Measurements from ENCODE around the gene PHLDB3.
"Not testable (repeated sequence)": the region's sequence is repeated elsewhere in the genome, so short reads cannot be mapped to it uniquely, and the experiment has no call there.

Gene PHLDB3

DNA sequence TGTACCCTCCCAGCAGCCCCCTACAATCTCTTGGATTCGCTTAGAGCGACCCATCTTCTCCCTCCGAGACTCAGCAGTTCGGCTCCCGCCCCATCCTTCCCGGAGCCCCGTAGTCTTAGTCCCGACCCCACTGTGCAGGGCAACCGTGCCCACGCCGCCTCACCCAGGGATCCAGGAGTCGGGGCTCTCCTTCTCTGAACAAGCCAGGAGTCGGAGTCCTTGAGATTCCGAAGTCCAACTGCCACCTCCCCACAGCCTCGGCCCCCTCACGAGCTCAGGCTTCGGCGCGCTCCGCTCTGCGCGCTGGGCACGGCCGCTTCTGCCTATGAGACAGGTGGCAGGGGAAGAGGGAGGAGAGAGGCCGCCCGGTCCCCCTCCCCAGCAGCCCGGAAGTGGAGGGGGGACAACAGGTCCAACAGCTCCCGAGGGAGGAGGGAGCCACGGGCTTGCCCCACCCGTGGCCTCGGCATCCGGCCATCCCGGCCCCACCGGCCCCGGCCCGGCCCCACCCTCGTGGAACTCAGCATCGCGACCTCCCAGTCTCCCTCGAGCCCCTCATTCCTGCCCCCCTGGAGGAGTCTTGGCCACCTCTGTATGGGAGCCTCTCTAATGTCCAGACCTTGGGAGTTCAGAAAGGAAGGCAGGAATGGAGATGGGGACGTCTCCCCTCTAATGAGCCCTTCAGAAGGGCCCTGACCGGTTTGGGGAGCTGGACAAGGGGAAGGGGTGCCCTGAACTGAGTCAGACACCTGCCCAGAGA is at the start of gene PHLDB3:
PHLDB3 (minus strand) TSS at position 321 of the 760 bp plus-strand sequence. CDS start 628 bp downstream, outside the sequence.
- peak; percentile 64 for DNase-seq

DNA sequence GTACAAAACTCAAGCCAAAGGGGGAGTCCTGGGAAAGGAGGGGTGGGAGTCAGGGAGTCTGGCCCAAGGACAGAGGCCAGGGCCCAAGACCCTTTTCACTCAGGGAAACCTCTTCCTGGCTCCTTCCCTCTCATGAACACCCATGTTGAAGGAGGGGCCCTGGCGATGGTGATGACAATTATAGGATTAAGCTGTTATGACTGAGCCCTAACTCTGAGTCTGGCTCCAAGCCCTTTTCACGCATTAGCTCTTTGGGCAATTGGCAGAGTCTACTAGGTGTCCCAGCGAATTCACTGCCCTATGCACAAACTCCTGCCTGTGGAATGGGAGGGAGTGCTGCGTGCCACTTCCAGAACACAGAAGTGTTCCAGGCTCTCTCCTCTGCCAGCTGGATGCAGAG is 49.1 kb upstream of the PHLDB3 start:
- DNase-seq, result no peak

DNA sequence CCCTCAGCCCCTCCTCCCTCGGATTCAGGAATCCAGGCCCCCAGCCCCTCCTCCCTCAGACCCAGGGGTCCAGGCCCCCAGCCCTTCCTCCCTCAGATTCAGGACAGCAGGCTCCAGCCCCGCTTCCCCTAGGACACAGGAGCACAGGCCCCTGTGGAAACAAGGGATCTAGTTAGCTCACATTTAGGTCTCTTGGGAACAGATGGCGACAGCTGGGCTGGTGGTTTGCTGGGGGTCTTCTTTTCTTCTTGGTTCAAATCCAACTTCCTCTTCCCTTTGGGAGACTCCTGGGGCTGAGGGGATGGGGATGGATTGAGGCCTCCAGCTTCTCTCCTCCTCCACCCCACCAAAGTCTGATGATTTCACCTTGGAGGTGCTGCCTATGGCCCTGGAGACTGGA is 48.1 kb upstream of the PHLDB3 start:
- DNase-seq, result no peak

DNA sequence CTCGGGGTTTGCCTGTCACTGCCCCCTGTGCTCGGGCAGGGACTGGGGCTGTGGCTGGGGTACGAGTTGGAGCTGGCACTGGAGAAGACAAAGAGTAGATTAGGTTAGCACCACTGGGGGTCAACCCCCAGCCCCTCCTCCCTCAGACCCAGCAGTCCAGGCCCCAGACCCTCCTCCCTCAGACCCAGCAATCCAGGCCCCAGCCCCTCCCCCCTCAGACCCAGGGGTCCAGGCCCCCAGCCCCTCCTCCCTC is 47.6 kb upstream of the PHLDB3 start:
- no peak for DNase-seq

DNA sequence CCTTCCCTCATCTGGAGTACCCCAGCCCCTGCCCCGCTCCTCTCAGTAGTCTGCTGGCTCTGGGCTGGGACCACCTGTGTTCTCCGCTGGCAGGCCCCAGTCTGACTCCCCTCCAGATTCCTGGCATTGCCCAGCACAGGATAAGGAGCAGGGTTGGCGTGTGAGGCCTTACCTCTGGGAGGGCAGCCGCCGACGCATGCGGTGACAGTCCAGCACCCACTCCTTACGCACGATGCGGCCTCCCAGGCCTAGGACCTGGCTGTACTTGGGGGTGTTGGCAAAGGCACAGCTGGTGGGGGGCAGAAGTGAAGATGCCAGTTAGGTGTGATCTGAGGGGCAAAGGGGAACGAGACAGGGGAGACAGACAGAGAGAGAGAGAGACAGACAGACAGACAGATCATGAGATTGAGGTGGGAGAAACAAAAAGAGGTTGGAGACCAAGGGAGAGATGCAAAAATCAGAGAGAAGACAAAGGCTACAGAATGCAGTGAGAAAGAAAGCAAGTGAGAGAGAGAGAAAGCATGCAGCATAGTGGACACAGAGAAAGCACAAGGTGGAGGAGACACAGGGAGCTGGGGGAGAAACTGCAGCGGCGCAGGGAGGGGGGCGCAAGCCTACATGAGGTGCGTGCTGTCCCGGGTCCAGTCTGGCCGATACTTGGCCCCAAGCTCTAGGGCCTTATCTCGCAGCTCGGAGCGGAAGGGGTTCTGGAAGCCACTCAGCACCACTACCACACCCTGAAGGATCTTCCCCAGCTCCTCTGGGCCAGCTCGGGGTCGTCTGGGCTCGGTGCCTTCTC is 47.1 kb upstream of the PHLDB3 start:
- no peak for DNase-seq

DNA sequence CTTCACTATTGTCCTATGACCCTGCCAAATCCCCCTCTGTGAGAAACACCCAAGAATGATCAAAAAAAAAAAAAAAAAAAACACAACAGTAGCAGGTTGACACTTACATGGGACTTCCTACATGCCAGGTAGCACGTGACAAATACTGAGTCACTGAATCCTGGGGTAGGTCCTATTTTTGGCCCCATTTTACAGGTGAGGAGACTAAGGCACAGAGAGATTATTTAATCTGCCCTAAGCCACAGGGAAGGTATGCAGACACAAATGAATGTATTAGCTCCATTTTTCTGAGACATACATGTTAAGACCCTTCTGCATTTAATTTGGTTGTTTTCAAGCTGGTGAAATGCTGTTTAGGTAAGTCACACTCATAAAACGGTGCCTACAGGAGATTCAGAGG is 44.2 kb upstream of the PHLDB3 start:
- DNase-seq, result no peak

DNA sequence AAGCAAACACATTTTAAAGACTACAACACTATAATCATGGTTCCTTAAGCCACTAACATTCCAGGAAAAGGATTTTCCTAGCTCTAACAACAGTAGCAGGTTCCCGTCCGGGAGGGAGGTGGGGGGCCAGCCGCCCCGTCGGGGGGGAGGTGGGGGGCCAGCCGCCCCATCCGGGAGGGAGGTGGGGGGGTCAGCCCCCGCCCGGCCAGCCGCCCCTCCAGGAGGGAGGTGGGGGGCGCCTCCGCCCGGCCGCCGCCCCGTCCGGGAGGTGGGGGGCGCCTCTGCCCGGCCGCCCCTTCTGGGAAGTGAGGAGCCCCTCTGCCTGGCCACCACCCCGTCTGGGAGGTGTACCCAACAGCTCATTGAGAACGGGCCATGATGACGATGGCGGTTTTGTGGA is 43.4 kb upstream of the PHLDB3 start:
- DNase-seq, result not testable (repeated sequence)

DNA sequence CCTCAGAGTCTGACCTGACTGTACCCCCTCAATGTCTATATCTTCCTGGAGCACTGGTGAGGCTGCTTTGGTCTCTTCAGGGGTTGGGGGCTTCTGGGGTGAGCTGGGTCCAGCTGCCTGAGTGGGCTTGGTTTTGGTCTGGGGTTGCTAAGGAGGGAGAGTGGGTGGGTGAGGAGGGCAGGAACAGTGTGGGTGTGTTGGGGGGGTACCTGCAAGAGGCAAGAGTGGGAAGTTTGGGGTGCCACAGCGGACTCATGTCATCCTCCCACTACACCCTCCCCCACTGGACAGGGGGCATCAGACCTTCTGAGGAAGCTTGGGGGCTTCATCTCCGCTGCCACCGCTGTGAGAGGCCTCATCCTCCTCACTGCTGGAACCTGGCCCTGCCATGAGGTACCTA is 42.0 kb upstream of the PHLDB3 start:
- DNase-seq, result no peak

DNA sequence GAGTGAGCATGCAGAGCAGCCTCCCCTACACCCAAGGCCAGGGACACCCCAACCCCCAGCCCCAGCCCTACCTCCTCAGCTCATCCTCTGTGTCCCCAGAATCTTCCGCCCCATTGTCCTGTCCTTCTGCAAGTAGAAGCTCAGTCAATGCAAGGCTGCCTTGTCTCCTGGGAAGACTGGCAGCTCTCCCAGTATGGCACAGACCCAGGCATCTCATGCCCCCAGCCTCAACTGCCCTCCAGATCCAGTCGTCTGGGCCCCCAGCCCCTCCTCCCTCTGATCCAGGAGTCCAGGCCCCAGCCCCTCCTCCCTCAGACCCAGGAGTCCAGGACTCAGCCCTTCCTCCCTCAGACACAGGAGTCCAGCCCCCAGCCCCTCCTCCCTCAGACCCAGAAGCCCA is 41.4 kb upstream of the PHLDB3 start:
- no peak for DNase-seq

DNA sequence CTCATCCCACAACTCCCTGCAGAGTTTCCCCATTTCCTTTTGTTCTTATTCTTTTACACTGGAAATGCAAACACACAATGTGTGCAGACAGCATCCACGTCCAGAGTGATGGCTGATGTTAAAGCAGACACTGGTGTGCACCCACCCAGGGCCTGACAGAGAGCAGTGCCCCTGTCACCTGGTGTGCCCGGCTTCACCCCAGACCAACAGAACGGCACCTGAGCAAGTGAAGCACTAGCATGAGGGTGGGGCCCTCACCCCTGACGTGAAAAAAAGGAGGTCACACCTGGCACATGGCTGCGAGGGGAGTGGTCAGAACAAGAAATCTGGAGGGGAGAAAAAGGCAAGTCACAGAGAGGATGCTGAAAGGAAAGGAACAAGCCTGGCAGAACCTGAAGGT is 40.7 kb upstream of the PHLDB3 start:
- DNase-seq, result no peak

DNA sequence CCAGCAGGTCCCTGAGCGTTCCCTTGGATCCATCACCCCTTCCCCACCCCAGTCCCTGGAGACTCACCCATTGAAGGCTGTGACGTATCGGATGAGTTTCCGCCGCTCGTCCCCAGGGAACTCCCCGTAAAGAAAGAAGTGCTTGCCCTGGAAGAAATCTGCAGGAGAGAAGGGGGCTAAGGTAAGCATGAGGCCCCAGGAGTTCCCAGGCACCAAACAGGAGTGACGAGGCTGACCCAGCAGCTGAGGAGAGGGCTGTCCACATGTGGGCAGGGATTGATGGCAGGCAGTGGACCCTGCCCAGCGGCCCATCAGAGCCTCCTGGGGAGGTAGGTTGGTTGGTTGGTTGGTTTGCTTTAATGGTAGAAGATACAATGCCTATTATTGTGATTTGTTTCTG is 39.5 kb upstream of the PHLDB3 start:
- DNase-seq, result no peak

DNA sequence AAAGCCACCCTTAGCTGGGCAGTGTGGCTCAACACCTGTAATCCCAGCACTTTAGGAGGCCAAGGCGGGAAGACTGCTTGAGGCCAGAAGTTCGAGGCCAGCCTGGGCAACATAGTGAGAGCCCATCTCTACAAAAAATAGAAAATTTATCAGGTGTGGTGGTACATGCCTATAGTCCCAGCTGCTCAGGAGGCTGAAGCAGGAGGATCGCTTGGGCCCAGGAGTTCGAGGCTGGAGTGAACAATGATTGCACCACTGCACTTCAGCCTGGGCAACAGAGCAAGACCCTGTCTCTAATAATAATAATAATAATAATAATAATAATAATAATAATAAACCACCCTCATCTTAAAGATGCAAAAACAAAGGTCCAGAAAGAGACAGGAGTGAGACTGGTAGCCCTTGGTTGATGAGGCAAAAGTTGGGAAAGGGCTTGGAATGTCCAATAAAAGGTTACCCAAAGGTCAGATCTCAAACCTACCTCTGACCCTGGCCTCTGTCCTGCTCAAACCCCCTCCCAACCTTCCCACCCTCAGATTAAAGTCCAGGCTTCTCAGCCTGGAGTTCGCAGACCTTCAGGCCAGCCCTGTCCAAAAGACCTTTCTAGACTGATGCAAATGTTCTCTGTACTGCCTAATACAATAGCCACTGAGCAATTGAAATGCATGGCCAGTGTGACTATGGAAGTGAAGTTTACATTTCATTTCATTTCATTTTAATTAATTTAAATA is 37.5 kb upstream of the PHLDB3 start:
- DNase-seq, result no peak

DNA sequence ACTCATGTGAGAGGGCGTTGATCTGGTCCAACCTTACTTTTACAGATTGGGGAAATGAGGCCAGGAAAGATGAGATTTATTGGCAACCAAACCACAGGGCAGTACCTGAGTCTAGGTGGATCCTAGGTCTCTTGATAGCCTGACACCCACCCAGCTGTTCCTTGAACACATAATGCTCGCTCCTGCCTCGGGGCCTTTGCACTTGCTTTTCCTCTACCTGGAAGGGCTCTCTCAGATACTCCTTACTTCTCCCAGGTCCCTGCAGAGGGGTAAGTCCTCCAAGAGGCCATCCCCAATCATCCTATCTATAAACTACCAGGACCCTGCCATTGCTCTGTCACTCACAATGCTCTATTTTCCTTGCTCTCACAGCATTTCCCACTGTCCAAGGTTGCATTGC is 35.8 kb upstream of the PHLDB3 start:
- no peak for DNase-seq

DNA sequence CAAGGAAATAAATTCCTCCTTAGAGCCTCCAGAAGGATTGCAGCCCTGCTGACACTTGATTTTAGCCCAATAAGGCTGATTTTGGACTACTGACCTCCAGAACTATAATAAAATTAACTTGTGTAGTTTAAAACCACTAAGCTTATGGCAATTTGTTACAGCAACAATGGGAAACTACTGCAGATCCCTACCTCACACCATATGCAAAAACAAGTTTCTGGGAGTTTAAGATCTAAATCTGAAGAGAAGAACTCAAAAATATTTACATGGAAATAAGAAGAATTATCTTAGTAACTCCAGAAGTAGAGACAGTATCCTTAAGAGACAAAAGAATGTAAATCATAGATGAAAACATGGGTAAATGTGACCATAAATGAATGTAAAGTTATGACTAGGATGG is 34.4 kb upstream of the PHLDB3 start:
- DNase-seq, result no peak

DNA sequence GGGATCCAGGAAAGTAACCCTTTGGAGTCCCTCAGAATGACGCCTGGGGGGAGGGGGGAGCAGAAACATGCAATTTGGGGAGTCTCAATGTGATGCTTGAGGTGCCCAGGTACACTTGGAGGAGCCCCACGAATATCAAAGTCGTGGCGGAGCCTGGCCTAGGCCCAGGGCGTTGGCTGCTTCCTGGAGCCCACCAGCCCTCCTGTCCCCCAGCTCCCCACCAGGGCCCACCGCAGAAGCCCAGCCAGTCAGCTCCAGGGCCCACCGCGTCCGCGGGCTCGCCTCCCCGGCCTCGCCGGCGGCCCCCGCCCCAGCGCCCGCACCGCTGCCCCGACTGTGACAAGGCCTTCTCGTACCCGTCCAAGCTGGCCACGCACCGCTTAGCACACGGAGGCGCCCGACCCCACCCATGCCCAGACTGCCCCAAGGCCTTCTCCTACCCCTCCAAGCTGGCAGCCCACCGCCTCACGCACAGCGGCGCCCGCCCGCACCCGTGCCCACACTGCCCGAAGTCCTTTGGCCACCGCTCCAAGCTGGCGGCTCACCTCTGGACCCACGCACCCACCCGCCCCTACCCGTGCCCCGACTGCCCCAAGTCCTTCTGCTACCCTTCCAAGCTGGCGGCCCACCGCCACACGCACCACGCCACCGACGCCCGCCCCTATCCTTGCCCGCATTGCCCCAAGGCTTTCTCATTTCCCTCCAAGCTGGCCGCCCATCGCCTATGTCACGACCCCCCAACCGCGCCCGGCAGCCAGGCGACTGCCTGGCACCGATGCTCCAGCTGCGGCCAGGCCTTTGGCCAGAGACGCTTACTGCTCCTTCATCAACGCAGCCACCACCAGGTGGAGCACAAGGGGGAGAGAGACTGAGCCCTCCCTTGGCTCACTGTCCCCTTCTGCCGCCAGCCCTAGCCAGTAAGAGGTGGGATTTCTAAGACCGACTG is 30.5 kb upstream of the PHLDB3 start:
- DNase-seq, result peak; percentile 19

DNA sequence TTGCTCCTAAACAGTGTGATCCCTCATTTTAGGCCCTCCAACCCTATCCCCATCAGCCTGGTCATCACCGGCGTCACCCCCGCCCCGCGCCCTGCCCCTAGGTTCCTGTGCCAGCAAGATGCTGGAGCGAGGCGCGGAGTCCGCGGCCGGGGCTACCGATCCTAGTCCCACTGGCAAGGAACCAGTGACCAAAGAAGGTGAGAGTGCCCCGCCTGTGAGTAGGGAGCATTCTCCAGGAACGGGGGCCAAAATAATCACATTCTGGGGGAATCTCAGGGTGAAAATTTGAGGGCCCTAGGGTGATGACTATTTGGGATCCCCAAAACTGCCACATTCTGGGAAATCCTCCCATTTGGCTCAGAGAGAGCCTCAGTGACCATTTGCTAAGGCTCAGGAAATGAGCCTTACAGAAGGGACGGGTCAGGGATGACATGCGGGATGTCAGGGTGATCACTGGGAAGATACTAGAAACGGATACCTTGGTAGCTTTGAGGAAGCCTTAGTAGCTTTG is 29.8 kb upstream of the PHLDB3 start:
- no peak for DNase-seq

DNA sequence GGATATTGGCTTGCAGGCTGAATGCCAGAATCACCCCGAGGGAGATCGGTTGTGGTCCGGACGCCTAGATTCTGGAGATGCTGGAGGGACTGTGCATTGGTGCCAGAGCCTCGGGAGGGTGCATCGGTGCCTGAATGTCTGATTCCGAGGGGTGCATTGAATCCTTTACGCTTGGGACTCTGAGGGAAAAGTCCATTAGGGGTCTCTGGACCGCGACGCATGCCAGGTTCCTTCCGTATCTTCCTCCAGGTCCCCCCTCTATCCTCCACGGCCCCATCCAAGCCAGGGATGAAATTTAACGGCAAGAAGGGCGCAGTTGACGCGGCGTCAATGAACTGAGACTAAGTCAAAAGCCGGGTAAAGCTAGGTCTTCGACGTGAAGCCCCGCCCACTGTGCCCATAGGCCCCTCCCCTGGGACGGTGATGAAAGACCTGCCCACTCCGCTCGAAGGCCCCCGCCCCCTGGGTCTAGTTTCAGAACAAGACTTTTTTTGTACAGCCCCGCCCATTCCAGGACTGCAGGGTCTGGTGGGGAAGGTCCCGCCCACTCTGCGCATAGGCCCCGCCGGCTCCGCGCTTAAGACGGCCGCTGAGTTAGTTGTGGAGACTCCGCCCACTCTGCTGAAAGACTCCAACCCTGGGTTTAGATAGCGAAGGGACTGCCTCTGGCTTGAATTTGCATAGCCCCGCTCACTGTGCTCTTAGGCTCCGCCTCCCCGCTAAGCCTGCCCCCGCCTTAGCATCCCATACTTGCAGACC is 29.2 kb upstream of the PHLDB3 start:
- peak; percentile 96 for DNase-seq

DNA sequence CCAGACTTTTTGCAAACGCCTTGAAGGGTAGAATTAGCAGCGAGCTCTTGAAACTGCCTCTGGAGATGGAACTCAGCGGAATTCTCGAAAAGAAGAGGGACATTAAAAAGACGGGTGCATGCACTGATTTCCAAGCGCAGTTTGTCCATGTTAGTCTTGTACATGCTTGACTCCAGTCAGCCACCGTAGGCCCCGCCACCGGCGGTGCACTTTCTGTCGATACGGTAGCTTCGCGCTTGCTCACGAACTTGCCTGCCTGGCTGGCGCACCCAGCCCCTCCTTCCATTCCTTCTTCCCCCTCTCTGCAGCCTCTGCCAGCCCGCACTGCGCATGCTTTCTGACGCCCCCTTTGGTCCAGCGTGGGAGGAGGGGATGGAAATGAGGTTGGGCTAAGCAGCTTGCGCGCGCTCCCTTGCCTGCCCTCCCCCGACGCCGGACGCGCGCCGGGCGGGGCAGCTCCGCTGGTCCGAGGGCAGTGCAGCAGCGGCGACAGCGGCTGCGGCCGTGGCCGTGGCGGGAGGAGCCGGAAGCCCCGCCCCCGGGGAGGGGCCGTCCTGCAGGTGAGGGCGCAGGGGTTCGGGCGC is 28.5 kb upstream of the PHLDB3 start, which contains the start of gene ZNF575:
ZNF575 (plus strand) TSS at position 227 of the 584 bp plus-strand sequence. CDS start 1,235 bp downstream, outside the sequence.
- DNase-seq, result peak; percentile 87

DNA sequence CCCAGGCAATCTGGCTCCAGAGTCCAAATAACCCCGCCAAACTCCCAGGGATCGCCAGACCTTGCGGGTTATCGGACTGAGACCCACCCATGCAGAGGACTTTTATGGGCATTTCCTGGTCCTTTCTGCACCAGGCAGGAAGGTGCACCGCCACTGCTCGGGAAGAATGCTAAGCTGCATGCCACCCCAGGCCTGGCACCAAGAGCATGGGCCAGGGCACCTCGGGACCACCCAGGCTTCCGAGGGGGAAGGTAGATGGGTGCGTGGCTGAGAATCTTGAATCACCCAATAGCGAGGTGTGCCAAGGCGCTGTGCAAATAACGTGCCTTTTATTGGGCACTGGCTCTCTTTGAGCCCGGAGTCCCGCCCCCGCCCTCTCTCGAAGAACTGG is 28.0 kb upstream of the PHLDB3 start:
- DNase-seq, result no peak

DNA sequence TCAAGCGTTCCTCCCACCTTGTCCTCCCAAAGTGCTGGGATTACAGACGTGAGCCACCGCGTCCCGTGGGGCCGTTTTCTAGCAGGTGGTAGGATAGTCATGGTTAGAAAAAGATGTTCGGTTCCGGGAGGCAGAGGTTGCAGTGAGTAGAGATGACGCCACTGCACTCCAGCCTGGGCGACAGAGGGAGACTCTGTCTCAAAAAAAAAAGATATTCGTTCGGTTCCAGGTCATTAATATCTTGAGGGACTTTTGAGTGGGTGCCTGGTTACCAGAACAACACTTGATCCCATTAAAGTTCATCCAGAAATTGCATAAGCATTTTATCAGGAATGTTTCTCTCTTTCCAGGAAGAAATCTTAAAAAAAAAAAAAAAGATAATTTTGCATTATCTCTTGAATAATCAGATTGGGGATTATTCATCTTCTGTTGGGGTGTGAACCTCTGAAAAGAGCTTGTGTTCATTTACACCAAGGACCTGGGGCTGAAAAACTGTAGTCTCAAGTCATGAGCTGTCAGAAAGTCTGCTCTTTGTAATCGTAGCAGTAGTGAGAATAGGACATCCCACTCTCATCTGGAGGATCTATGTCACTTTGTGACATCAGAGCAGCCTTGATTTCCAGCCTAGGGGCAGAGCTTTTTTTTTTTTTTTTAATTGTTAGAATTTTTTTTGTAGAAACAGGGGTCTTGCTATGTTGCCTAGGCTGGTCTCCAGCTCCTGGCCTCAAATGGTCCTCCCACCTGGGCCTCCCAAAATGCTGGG is 23.5 kb upstream of the PHLDB3 start:
- no peak for DNase-seq

Measured in CD4-positive, alpha-beta T cell treated with Interleukin-17A for 1 hour (primary cell).